H1 (cell line): ENCODE measurements around the gene CMTM3. TPM values are rescaled to one million over a fixed set of nuclear protein-coding genes. Genes with fewer than 3 reads are reported as not detected.

Experiments used
- CTCF ChIA-PET: fragments of 300-600 bp; sonication (Branson Sonifier 250); formaldehyde crosslinking; loops from one replicate; lab custom pipeline; 2021; ENCODE audit not compliant: partially characterized antibody; lab: Charles Lee
- POLR2A ChIA-PET: fragments of 300-600 bp; sonication (Branson Sonifier 250); formaldehyde crosslinking; loops from one replicate; lab custom pipeline; 2021; ENCODE audit warnings: inconsistent platforms; ENCODE audit not compliant: partially characterized antibody; lab: Charles Lee
- DNase-seq, 2 experiments: peaks; one replicate each; pipeline versions ENCODE4 v3.0.0 to v3.0.0-alpha.2; 2010 to 2022; ENCODE audit warnings: low spot score in 2 of 2, low read depth in 1 of 2, mixed read lengths in 1 of 2
- FAIRE-seq: peaks from 2 replicates; lab custom pipeline; 2011; peaks lifted over from hg19 to GRCh38; lab: Jason Lieb, UNC
- H2AFZ ChIP-seq: 2 replicates; pipeline ENCODE4 v1.8.1; 2012; ENCODE audit warnings: low read length, inconsistent platforms
- H2AK5ac ChIP-seq: 2 replicates; pipeline ENCODE4 v1.6.1; 2013; ENCODE audit warnings: low read depth, low read length
- H2BK120ac ChIP-seq: replicated peaks from 2 replicates; pipeline ENCODE3; 2013; ENCODE audit warnings: low read depth, low read length, inconsistent platforms
- H2BK12ac ChIP-seq: 2 replicates; pipeline ENCODE4 v1.6.1; 2013; ENCODE audit warnings: low read depth, low read length
- H2BK15ac ChIP-seq: 2 replicates; pipeline ENCODE4 v1.6.1; 2013; ENCODE audit warnings: low read length
- H2BK20ac ChIP-seq: 2 replicates; pipeline ENCODE4 v1.6.1; 2013; ENCODE audit warnings: low read length
- H2BK5ac ChIP-seq: 2 replicates; pipeline ENCODE4 v1.6.1; 2013; ENCODE audit warnings: low read depth, low read length
- H3K14ac ChIP-seq: 2 replicates; pipeline ENCODE4 v1.6.1; 2013; ENCODE audit warnings: inconsistent platforms; ENCODE audit not compliant: insufficient read length
- H3K18ac ChIP-seq: 2 replicates; pipeline ENCODE4 v1.6.1; 2013; ENCODE audit warnings: low read length; ENCODE audit errors: extremely low read depth
- H3K23ac ChIP-seq: 2 replicates; pipeline ENCODE4 v1.6.1; 2013; ENCODE audit warnings: inconsistent platforms; ENCODE audit not compliant: insufficient read length
- H3K23me2 ChIP-seq: 2 replicates; pipeline ENCODE4 v1.6.1; 2013; ENCODE audit warnings: low read depth, low read length
- H3K27ac ChIP-seq: 2 replicates; pipeline ENCODE4 v1.6.1; 2011; ENCODE audit warnings: low read depth, low read length, inconsistent platforms
- H3K27me3 ChIP-seq, 4 experiments: replicated peaks in 1 of 4; 1 replicate in 1 of 4; 2 replicates in 3 of 4; pipeline versions ENCODE4 v1.6.1 to v1.8.1; 2011 to 2013; ENCODE audit warnings: low read length in 3 of 4, mild to moderate bottlenecking in 3 of 4, inconsistent platforms in 2 of 4, mixed read lengths in 2 of 4, moderate library complexity in 1 of 4; ENCODE audit not compliant: control insufficient read depth in 3 of 4, insufficient read depth in 3 of 4; ENCODE audit errors: extremely low read depth in 1 of 4
- H3K36me3 ChIP-seq, 4 experiments: 2 replicates each; pipeline versions ENCODE4 v1.6.1 to v1.8.1; 2011 to 2013; ENCODE audit warnings: mild to moderate bottlenecking in 4 of 4, low read length in 3 of 4, moderate library complexity in 2 of 4, control low read depth in 1 of 4, inconsistent platforms in 1 of 4; ENCODE audit not compliant: insufficient read depth in 4 of 4, control insufficient read depth in 2 of 4
- H3K4ac ChIP-seq: replicated peaks from 2 replicates; pipeline ENCODE3; 2013; ENCODE audit warnings: low read length, low read depth, mixed read lengths, inconsistent platforms; ENCODE audit not compliant: insufficient read length
- H3K4me1 ChIP-seq, 4 experiments: replicated peaks in 1 of 4; 1 replicate in 1 of 4; 2 replicates in 3 of 4; pipeline versions ENCODE4 v1.6.1 to v1.8.1; 2011 to 2013; ENCODE audit warnings: low read length in 3 of 4, inconsistent platforms in 2 of 4, mixed read lengths in 1 of 4; ENCODE audit not compliant: insufficient read depth in 4 of 4, control insufficient read depth in 3 of 4
- H3K4me2 ChIP-seq, 2 experiments: 2 replicates each; pipeline versions ENCODE4 v1.6.1 to v1.8.1; 2011 to 2013; ENCODE audit warnings: low read depth in 2 of 2, low read length in 2 of 2, control low read depth in 1 of 2, inconsistent platforms in 1 of 2, mild to moderate bottlenecking in 1 of 2; ENCODE audit not compliant: insufficient read depth in 1 of 2
- H3K4me3 ChIP-seq, 4 experiments: fragments of 200-600, 300-600 bp in 1 of 4; sonication (generic), shearing (Covaris generic), sonication (Bioruptor Twin) in 1 of 4; 2 replicates each; pipeline versions ENCODE4 v1.5.1 to v1.8.1; 2011 to 2016; ENCODE audit warnings: low read length in 4 of 4, low read depth in 3 of 4, control low read depth in 2 of 4, inconsistent platforms in 2 of 4, mild to moderate bottlenecking in 2 of 4, mixed read lengths in 1 of 4, moderate library complexity in 1 of 4; ENCODE audit not compliant: insufficient read depth in 2 of 4; ENCODE audit errors: extremely low read depth in 1 of 4
- H3K56ac ChIP-seq: replicated peaks from 2 replicates; pipeline ENCODE3; 2013; ENCODE audit warnings: low read depth, mild to moderate bottlenecking, mixed read lengths, low read length, inconsistent platforms; ENCODE audit not compliant: insufficient read length
- H3K79me1 ChIP-seq: 2 replicates; pipeline ENCODE4 v1.6.1; 2013; ENCODE audit warnings: low read depth, low read length, control low read depth
- H3K79me2 ChIP-seq, 2 experiments: 2 replicates each; pipeline versions ENCODE4 v1.6.1 to v1.8.1; 2012 to 2013; ENCODE audit warnings: low read length in 2 of 2, mild to moderate bottlenecking in 2 of 2, inconsistent platforms in 1 of 2; ENCODE audit not compliant: insufficient read depth in 2 of 2, control insufficient read depth in 1 of 2
- H3K9ac ChIP-seq, 4 experiments: replicated peaks in 1 of 4; 1 replicate in 1 of 4; 2 replicates in 3 of 4; pipeline versions ENCODE4 v1.6.1 to v1.8.1; 2011 to 2013; ENCODE audit warnings: low read depth in 3 of 4, low read length in 3 of 4, control low read depth in 2 of 4, mild to moderate bottlenecking in 2 of 4, moderate library complexity in 2 of 4, inconsistent platforms in 1 of 4; ENCODE audit errors: extremely low read depth in 1 of 4
- H3K9me3 ChIP-seq, 2 experiments: 2 replicates each; pipeline versions ENCODE4 v1.6.1 to v1.8.1; 2012 to 2013; ENCODE audit warnings: mild to moderate bottlenecking in 2 of 2, moderate library complexity in 2 of 2, control low read depth in 1 of 2, inconsistent platforms in 1 of 2, low read depth in 1 of 2, low read length in 1 of 2, mixed read lengths in 1 of 2; ENCODE audit not compliant: insufficient read depth in 2 of 2
- H4K20me1 ChIP-seq, 2 experiments: replicated peaks in 1 of 2; 2 replicates each; pipeline versions ENCODE3 to v1.8.1; 2011 to 2013; ENCODE audit warnings: inconsistent platforms in 2 of 2, low read length in 2 of 2, mild to moderate bottlenecking in 1 of 2; ENCODE audit not compliant: insufficient read depth in 2 of 2, control insufficient read depth in 1 of 2
- H4K5ac ChIP-seq: 2 replicates; pipeline ENCODE4 v1.6.1; 2013; ENCODE audit warnings: low read length, low read depth, mixed read lengths, inconsistent platforms; ENCODE audit not compliant: insufficient read length
- H4K8ac ChIP-seq: 2 replicates; pipeline ENCODE4 v1.8.0; 2013; ENCODE audit warnings: mild to moderate bottlenecking, moderate library complexity, low read length, inconsistent platforms; ENCODE audit not compliant: insufficient read depth; ENCODE audit errors: extremely low read depth
- H4K91ac ChIP-seq: replicated peaks from 2 replicates; pipeline ENCODE3; 2013; ENCODE audit warnings: low read length, mixed read lengths, inconsistent platforms; ENCODE audit not compliant: insufficient read length
- CBX8 ChIP-seq: fragments of 300-800, 300-1000 bp; sonication (generic); IDR thresholded peaks from 2 replicates; pipeline ENCODE4 v1.7.1; 2016; ENCODE audit warnings: low read depth, low read length, borderline replicate concordance
- HDAC2 ChIP-seq, 2 experiments: fragments of 300-600 bp in 1 of 2; sonication (generic) in 1 of 2; IDR thresholded peaks; 2 replicates each; pipeline ENCODE4 v1.6.1; 2011 to 2012; ENCODE audit warnings: low read depth in 2 of 2, low read length in 2 of 2, mild to moderate bottlenecking in 2 of 2, moderate library complexity in 2 of 2, borderline replicate concordance in 1 of 2, inconsistent platforms in 1 of 2
- NANOG ChIP-seq: IDR thresholded peaks from 2 replicates; pipeline ENCODE4 v1.6.1; 2011; ENCODE audit warnings: low read length, low read depth, mild to moderate bottlenecking, inconsistent platforms; ENCODE audit not compliant: insufficient read depth, poor library complexity, severe bottlenecking
- PHF8 ChIP-seq: fragments of 200-600 bp; sonication (generic); conservative IDR thresholded peaks from 2 replicates; pipeline ENCODE4 v1.7.1; 2012; ENCODE audit warnings: low read depth, mild to moderate bottlenecking, inconsistent platforms, low read length, moderate library complexity
- TAF1 ChIP-seq: IDR thresholded peaks from 2 replicates; pipeline ENCODE4 v1.6.1; 2011; ENCODE audit warnings: mild to moderate bottlenecking, low read depth, low read length
- WGBS, 2 experiments: shearing (Covaris generic) in 1 of 2; methylation state at CpG; one replicate each; pipeline versions ENCODE4 v1.1.6 to v1.1.7; 2013 to 2015; ENCODE audit warnings: low lambda C conversion rate in 2 of 2, mixed read lengths in 2 of 2, inconsistent platforms in 1 of 2, low coverage in 1 of 2, missing lambda C conversion rate in 1 of 2; ENCODE audit not compliant: insufficient replicate concordance in 2 of 2, insufficient coverage in 1 of 2, insufficient read length in 1 of 2; ENCODE audit errors: extremely low coverage in 1 of 2, missing lambda C conversion rate in 1 of 2; 5-methylcytosine and 5-hydroxymethylcytosine counted together
- polyA plus RNA-seq, 7 experiments: library from polyadenylated mRNA; depleted of rRNA in 3 of 7; stranded (reverse) in 5 of 7; unstranded in 2 of 7; fragments of >200 nt in 5 of 7; fragments of 200-250 nt in 2 of 7; gene quantifications; 1 replicate in 5 of 7; 2 replicates in 1 of 7; 4 replicates in 1 of 7; pipeline versions ENCODE4 v1.2.1 to v1.2.3, GENCODE V29; 2011 to 2013; ENCODE audit warnings: missing spikeins in 2 of 7, mixed read lengths in 2 of 7
- total RNA-seq: library from RNA; stranded (reverse); fragmentation: NEBNext Ultra II Directional; extraction: Animal tissue kit (Norgen Biotek cat#: 25700); gene quantifications from 2 replicates; pipeline ENCODE4 v1.2.1, GENCODE V29; 2021

The CMTM3 gene
- total and polyA plus RNA-seq, 2 of the 8 experiments (the other 6 are each of a cell fraction or from before 2014, with no cell fraction given), result 24.7 to 24.8 TPM

DNA sequence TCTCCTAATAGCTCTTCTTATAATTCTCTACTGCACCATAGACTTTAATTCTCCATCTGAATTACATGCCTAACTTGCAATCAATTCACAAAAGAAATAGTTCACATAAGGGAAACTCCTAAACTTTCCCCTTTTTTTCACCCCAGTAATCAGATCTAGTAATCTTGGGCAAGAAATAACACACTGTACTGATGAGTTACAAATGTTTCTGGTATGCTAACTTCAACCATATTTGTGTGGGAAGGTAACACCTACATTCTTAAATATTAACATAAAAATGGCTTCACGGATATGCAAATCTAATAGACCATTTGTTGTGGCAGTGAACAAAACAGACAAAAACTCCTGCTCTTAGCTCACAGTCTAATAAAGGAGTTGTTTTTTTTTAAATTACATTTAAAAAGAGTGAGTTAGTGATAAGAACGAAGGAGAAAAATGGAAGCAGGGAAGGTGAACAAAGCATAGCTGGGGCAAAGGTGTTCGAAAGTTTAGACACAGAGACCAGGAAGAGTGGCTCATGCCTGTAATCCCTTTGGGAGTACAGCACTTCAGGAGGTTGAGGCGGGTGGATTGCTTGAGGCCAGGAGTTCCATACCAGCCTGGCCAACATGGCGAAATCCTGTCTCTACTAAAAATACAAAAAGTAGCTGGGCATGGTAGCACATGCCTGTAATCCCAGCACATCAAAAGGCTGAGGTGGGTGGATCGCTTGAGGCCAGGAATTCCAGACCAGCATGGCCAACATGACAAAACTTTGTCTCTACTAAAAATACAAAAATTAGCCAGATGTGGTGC, 34.8 kb downstream of the CMTM3 start:
- 51 to 100% methylated on average over 1 to 6 of the region's 6 CpGs for WGBS, 2 experiments
- Histone ChIP-seq H3K79me1 (no peaks in the 10 kb centered on the region; the same call in 1 of the 2 replicates), H3K56ac (no peak overlapping the region), H2BK5ac (no peak overlapping the region), H3K79me2 (peaks cover 0 to 19% of the 10 kb centered on the region in 2 experiments; a peak in 2 of 4 replicates), H4K8ac (no peak overlapping the region), H3K4me2 (peak overlapping the region in 1 of 2 experiments; percentile 50; a peak in 2 of 4 replicates), H2BK12ac (peak overlapping the region; percentile 42; the same call in 1 of the 2 replicates), H3K27me3 (no peaks in the 10 kb centered on the region), H4K91ac (no peak overlapping the region), H3K23me2 (no peaks in the 10 kb centered on the region), H3K36me3 (peaks cover 0 to 12% (median 0%) of the 10 kb centered on the region in 4 experiments; a peak in 1 of 8 replicates), H3K14ac (no peak overlapping the region), H3K23ac (no peak overlapping the region), H3K4me3 (no peak overlapping the region), H3K27ac (no peak overlapping the region), H3K9ac (no peak overlapping the region), H2AFZ (no peak overlapping the region), H2BK20ac (no peak overlapping the region), H2BK15ac (no peak overlapping the region), H2AK5ac (no peak overlapping the region; the same call in 1 of the 2 replicates), H3K9me3 (no peaks in the 10 kb centered on the region), H4K20me1 (no peaks in the 10 kb centered on the region), H3K4me1 (peaks cover 0 to 5% (median 2%) of the 10 kb centered on the region in 4 experiments; a peak in 2 of 7 replicates), H3K4ac (no peak overlapping the region), H3K18ac (no peak overlapping the region), H2BK120ac (no peak overlapping the region), H4K5ac (no peak overlapping the region)
- ChIA-PET CTCF (interaction anchor here (0.6 to 7.3 kb wide), 9 partner anchors 10 to 74 kb away, joined by 3 to 42 read pairs (median 3); no protein-coding TSS in a partner anchor), POLR2A (interaction anchor here (1.1 kb wide), 1 partner anchor 11 kb away, joined by 4 read pairs; no protein-coding TSS in a partner anchor)
- no peak for FAIRE-seq
- no peak for DNase-seq
- no peak for TF ChIP-seq PHF8
- TF ChIP-seq NANOG, result no peak
- TF ChIP-seq CBX8, result no peak
- TF ChIP-seq HDAC2 (IDR thresholded peaks at IDR 0.05; ENCODE audit: borderline replicate concordance in 1 of 2, low read depth in 2 of 2, low read length in 2 of 2), result no peak
- TF ChIP-seq TAF1, result no peak
